HepG2 (cell line): Measurements from ENCODE around the gene JAZF1.

Source experiments
- DNMT3B ChIP-seq: conservative IDR thresholded peaks from 2 replicates; pipeline ENCODE4 v1.6.1; 2016; ENCODE audit warnings: missing biosample characterization, control low read depth
- ELF1 ChIP-seq: sonication (generic); formaldehyde crosslinking; IDR thresholded peaks from 2 replicates; pipeline ENCODE4 v1.4.0; 2020; ENCODE audit warnings: missing genetic modification reagents
- ERF ChIP-seq: IDR thresholded peaks from 2 replicates; pipeline ENCODE4 v1.6.1; 2018; ENCODE audit warnings: missing biosample characterization, missing genetic modification reagents
- KMT2A ChIP-seq: sonication (generic); formaldehyde crosslinking; IDR thresholded peaks from 2 replicates; pipeline ENCODE4 v1.4.0; 2020; ENCODE audit warnings: missing genetic modification reagents
- PCBP1 ChIP-seq: fragments of 200-400 bp; formaldehyde crosslinking; IDR thresholded peaks from 2 replicates; pipeline ENCODE4 v1.6.1; 2017; ENCODE audit warnings: mild to moderate bottlenecking, low read depth, low read length, borderline replicate concordance
- ZNF138 ChIP-seq: sonication (generic); formaldehyde crosslinking; IDR thresholded peaks from 2 replicates; pipeline ENCODE4 v1.5.0; 2020; ENCODE audit warnings: mild to moderate bottlenecking, low read depth, missing genetic modification reagents
- ZSCAN30 ChIP-seq: sonication (generic); formaldehyde crosslinking; IDR thresholded peaks from 2 replicates; pipeline ENCODE4 v1.5.0; 2020; ENCODE audit warnings: mild to moderate bottlenecking, missing genetic modification reagents

DNA sequence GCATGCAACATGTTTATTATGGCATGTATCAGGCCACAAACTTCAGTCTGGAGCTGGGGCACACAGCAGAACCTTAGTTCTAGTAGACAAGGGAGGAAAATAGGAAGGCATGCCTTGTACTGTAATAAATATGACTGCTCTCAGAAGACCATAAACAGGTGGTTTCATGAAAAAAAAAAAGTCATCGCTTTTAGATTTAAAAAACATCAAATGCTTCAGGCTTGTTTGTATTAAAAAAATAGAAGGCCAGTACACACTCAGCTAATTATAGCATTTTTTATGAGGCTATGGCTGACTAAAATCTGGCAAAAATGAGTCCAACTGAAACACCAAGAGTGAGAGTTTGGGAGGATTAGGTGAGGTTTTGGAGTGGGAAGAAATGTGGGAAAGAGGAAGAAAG is 204.1 kb downstream of the JAZF1 start:
- TF ChIP-seq ZSCAN30 (CRISPR knock-in tag) (no peak), ERF (CRISPR knock-in tag) (no peak), ELF1 (CRISPR knock-in tag) (no peak), PCBP1 (no peak), DNMT3B (CRISPR knock-in tag) (no peak), ZNF138 (CRISPR knock-in tag) (no peak), KMT2A (CRISPR knock-in tag) (no peak)
